Gastrocnemius medialis (tissue), 4 donors: ENCODE data around the gene ZNF598. TPM values are rescaled to one million over a fixed set of nuclear protein-coding genes. Genes with fewer than 3 reads are reported as not detected.

Experiments
- ATAC-seq, 2 donors: fragments of 150-250 bp; one replicate each; pipeline ENCODE4 v1.9.1; 2016
- DNase-seq, 2 donors: peaks; one replicate each; pipeline ENCODE4 v3.0.0-alpha.2; 2019
- H3K27ac ChIP-seq, 4 donors: fragments of 200-600 bp; sonication (generic); 1 replicate in 1 of 4; 2 replicates in 3 of 4; pipeline ENCODE4 v1.5.1; 2016 to 2018; ENCODE audit warnings: mild to moderate bottlenecking in 2 of 4, moderate library complexity in 1 of 4
- H3K27me3 ChIP-seq, 3 donors: fragments of 200-600 bp; sonication (generic) in 2 of 3; 1 replicate in 1 of 3; 2 replicates in 2 of 3; pipeline versions ENCODE4 v1.5.1 to v1.6.0; 2016 to 2019; ENCODE audit warnings: mild to moderate bottlenecking in 1 of 3, moderate library complexity in 1 of 3
- H3K36me3 ChIP-seq, 2 donors: fragments of 200-600 bp; sonication (generic) in 1 of 2; one replicate each; pipeline ENCODE4 v1.5.1; 2017 to 2018
- H3K4me1 ChIP-seq, 2 donors: fragments of 200-600 bp; sonication (generic) in 1 of 2; one replicate each; pipeline ENCODE4 v1.5.1; 2016 to 2017; ENCODE audit warnings: mild to moderate bottlenecking in 2 of 2
- H3K4me3 ChIP-seq, 4 donors: fragments of 200-600 bp; sonication (generic) in 3 of 4; 1 replicate in 1 of 4; 2 replicates in 3 of 4; pipeline ENCODE4 v1.5.1; 2016 to 2019; ENCODE audit warnings: mild to moderate bottlenecking in 2 of 4
- H3K9me3 ChIP-seq, 3 donors: fragments of 200-600 bp; sonication (generic) in 2 of 3; 1 replicate in 1 of 3; 2 replicates in 2 of 3; pipeline ENCODE4 v1.5.1; 2016 to 2019
- CTCF ChIP-seq, 5 experiments: fragments of 450-650 bp in 3 of 5; fragments of 200-600 bp in 2 of 5; sonication (generic) in 2 of 5; IDR thresholded peaks in 4 of 5; conservative IDR thresholded peaks in 1 of 5; 1 replicate in 4 of 5; 2 replicates in 1 of 5; pipeline ENCODE4 v1.5.1; 2016 to 2019; ENCODE audit warnings: antibody characterized with exemption in 5 of 5, mild to moderate bottlenecking in 3 of 5, moderate library complexity in 3 of 5
- POLR2A ChIP-seq, 2 donors: fragments of 450-650 bp; IDR thresholded peaks; one replicate each; pipeline ENCODE4 v1.6.1; 2017; ENCODE audit warnings: antibody characterized with exemption in 2 of 2, mild to moderate bottlenecking in 2 of 2, moderate library complexity in 2 of 2
- in situ Hi-C, 4 donors: fragments of 200-750 bp; cut with MboI; loops; one replicate each; pipeline versions ENCODE4 v1.15.0 to v1.8.0; 2017; ENCODE audit warnings: low sequenced_read_pairs in 4 of 4
- intact Hi-C: fragments of 100-400 bp; cut with DNase I; formaldehyde crosslinking; loops from one replicate; pipeline ENCODE4 v1.15.1; 2023; ENCODE audit warnings: low total_unique reads
- total RNA-seq, 4 donors: library from RNA; depleted of rRNA; stranded (reverse); fragments of >200 nt; gene quantifications; one replicate each; pipeline versions ENCODE4 v1.1.0 to v1.2.3, GENCODE V29; 2016

The ZNF598 gene
- total RNA-seq, 4 donors from 2014 or later = 57.0 to 92.2 (median 75.4) TPM

DNA sequence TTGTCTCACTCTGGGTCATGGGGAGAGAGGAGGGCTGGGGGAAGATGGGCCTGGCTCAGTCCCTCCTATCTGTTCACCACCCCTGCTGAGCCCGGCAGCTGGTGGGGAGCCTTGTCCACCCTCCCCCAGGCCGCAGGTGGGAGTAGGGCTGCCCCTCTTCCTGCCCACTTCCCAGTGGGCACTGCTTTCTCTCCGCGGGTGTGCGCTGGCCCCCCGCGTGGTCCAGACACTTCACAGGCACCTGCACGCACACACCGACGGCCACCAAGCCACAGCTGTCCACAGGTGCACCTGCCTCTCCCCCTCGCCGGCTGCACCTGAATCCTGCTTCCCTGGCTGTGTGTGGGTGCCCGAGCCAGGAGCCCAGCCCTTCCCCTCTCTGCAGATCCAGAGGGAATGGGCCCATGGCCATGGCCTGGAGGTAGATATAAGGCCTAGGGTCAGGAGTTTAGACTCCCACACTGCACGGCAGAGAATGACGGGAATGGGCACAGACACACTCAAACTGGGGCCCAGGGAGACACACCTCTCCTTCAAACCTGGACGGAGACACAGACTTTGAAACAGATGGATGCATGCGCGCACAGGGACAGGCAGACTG is 19.1 kb upstream of the ZNF598 start:
- no peaks in the 10 kb centered on the region for H3K9me3 ChIP-seq
- in situ Hi-C loops (no loop called here), intact Hi-C loops (no loop called here)
- H3K36me3 ChIP-seq = no peaks in the 10 kb centered on the region
- H3K4me1 ChIP-seq = peaks cover 0 to 18% of the 10 kb centered on the region in 2 donors
- peak overlapping the region in 3 of 4 donors; percentile 39 to 68 (median 49) for H3K27ac ChIP-seq
- ATAC-seq = no peak
- DNase-seq = no peak
- no peaks in the 10 kb centered on the region for H3K27me3 ChIP-seq
- H3K4me3 ChIP-seq = peak overlapping the region; percentile 25 to 76 (median 56)
- no peak for TF ChIP-seq POLR2A (IDR thresholded peaks at IDR 0.05)
- no peak for TF ChIP-seq CTCF (IDR thresholded peaks at IDR 0.05 in 4 of 5, conservative IDR thresholded peaks at IDR 0.05 in 1 of 5)

- H3K4me1 ChIP-seq = peaks cover 0 to 18% of the 10 kb centered on the region in 2 donors
- peak overlapping the region; percentile 50 to 76 (median 65) for H3K4me3 ChIP-seq
- ATAC-seq (no peak), DNase-seq (no peak)
- intact Hi-C loops = no loop called here
- no peaks in the 10 kb centered on the region for H3K36me3 ChIP-seq
- peak overlapping the region in 3 of 4 donors; percentile 39 to 68 (median 49) for H3K27ac ChIP-seq
- no peaks in the 10 kb centered on the region for H3K9me3 ChIP-seq
- no peaks in the 10 kb centered on the region for H3K27me3 ChIP-seq
- no peak for TF ChIP-seq POLR2A (IDR thresholded peaks at IDR 0.05)
- no peak for TF ChIP-seq CTCF (IDR thresholded peaks at IDR 0.05 in 4 of 5, conservative IDR thresholded peaks at IDR 0.05 in 1 of 5)
- in situ Hi-C loops = no loop called here
Observed at GRCh38 chr16:2028146-2028545, 18.5 kb upstream of the ZNF598 start.

DNA sequence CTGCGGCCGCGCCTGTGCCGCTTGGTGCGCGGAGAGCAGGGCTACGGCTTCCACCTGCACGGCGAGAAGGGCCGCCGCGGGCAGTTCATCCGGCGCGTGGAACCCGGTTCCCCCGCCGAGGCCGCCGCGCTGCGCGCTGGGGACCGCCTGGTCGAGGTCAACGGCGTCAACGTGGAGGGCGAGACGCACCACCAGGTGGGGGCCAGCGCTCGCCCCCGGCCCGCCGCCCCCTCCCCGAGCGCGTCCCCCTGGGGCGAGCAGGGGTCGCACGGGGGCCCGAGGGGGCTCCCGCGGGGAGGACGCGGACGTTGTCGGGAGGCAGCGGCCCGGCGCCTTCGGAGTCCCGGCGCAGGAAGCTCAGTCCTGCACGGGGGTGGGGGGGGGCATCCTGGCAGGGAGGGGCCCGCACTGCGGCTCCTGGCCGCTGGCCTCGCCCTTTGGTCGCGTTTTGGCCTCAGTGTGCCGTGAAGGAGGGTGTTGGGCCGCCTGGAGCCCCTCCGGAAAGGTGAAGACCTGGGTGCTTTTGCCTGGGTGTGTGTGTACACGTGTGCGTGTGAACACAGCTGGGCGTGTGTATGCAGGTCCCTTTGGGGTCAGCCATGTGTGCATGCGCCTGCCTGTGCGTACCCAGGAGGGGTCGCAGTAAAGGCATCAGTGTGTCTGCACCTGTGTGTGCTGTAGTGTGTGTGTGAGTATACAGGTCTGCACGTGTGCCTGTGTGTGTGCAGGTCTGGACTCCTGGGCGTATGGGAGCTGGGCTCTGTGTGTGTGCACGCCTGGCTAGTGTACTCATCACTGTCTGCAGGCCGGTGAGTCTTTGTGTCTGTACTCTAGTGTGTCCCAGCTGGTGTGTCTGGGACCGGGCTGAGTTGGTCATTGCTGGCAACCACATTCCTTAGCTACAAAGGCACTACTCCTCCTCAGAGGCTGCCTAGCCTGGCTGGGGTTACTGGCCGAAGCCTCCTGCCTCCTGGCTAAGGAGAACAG is 17.7 kb upstream of the ZNF598 start:
- intact Hi-C loops (no loop called here), in situ Hi-C loops (no loop called here)
- DNase-seq (no peak), ATAC-seq (no peak)
- TF ChIP-seq CTCF (IDR thresholded peaks at IDR 0.05 in 4 of 5, conservative IDR thresholded peaks at IDR 0.05 in 1 of 5) (no peak), POLR2A (IDR thresholded peaks at IDR 0.05) (no peak)
- H3K4me1 ChIP-seq = peaks cover 0 to 14% of the 10 kb centered on the region in 2 donors
- H3K9me3 ChIP-seq = no peaks in the 10 kb centered on the region
- H3K27ac ChIP-seq = peak overlapping the region in 3 of 4 donors; percentile 68 to 76 (median 72)
- peak overlapping the region; percentile 50 to 76 (median 65) for H3K4me3 ChIP-seq
- no peaks in the 10 kb centered on the region for H3K36me3 ChIP-seq
- no peaks in the 10 kb centered on the region for H3K27me3 ChIP-seq

- no peaks in the 10 kb centered on the region for H3K36me3 ChIP-seq
- DNase-seq = no peak
- TF ChIP-seq CTCF (IDR thresholded peaks at IDR 0.05 in 4 of 5, conservative IDR thresholded peaks at IDR 0.05 in 1 of 5) = no peak
- H3K27ac ChIP-seq = peak within 1 kb of the TSS; percentile 14 to 77 (median 76)
- H3K4me3 ChIP-seq = peak within 1 kb of the TSS; percentile 50 to 76 (median 65)
- intact Hi-C loops (no loop called here), in situ Hi-C loops (no loop called here)
- H3K4me1 ChIP-seq = peaks cover 0 to 10% of the 10 kb centered on the region in 2 donors
- H3K9me3 ChIP-seq = no peaks in the 10 kb centered on the region
- peaks cover 3 to 5% (median 4%) of the 10 kb centered on the region in 3 donors for H3K27me3 ChIP-seq
- ATAC-seq = peak; percentile 36 to 42
Observed at GRCh38 chr16:2026461-2027023, 16.9 kb upstream of the ZNF598 start, which contains the start of gene NHERF2. Gene NHERF2 (plus strand): TSS chr16:2026902. CDS start chr16:2027006, 104 bp downstream.
